PC-9 (cell line): ENCODE results near the gene EHBP1. TPM values are rescaled to one million over a fixed set of nuclear protein-coding genes. Genes with fewer than 3 reads are reported as not detected.

Experiments used
- BruUV-seq: library from RNA; stranded (reverse); fragments of 400-500 nt; replicated peaks from 2 replicates; lab custom pipeline; 2021; lab: Mats Ljungman, UMichigan
- CTCF ChIA-PET: fragments of 300-600 bp; sonication (Branson Sonifier 250); formaldehyde crosslinking; loops from one replicate; lab custom pipeline; 2022; ENCODE audit warnings: antibody characterized with exemption; lab: Charles Lee
- POLR2A ChIA-PET: fragments of 300-600 bp; sonication (Branson Sonifier 250); formaldehyde crosslinking; loops from one replicate; lab custom pipeline; 2022; ENCODE audit warnings: antibody characterized with exemption; ENCODE audit not compliant: unreplicated experiment; lab: Charles Lee
- DNase-seq, 2 experiments: peaks; one replicate each; pipeline versions ENCODE4 v3.0.0 to v3.0.0-alpha.2; 2015 to 2022; ENCODE audit warnings: mixed read lengths in 1 of 2
- H2AFZ ChIP-seq: fragments of 200-600 bp; sonication (generic); 2 replicates; pipeline ENCODE4 v1.8.1; 2017; ENCODE audit warnings: antibody characterized with exemption
- H3F3A ChIP-seq: fragments of 200-600 bp; sonication (generic); 2 replicates; pipeline ENCODE4 v1.8.1; 2017; ENCODE audit warnings: antibody characterized with exemption, mild to moderate bottlenecking, low read depth; ENCODE audit not compliant: insufficient read depth
- H3K27ac ChIP-seq: fragments of 200-600 bp; sonication (generic); 2 replicates; pipeline ENCODE4 v1.6.1; 2016; ENCODE audit warnings: mixed run types
- H3K27me3 ChIP-seq: fragments of 200-600 bp; sonication (generic); 2 replicates; pipeline ENCODE4 v1.6.1; 2016; ENCODE audit warnings: low read depth, mixed run types; ENCODE audit not compliant: insufficient read depth
- H3K36me3 ChIP-seq: fragments of 200-600 bp; sonication (generic); 2 replicates; pipeline ENCODE4 v1.6.1; 2016; ENCODE audit warnings: low read depth, mixed run types
- H3K4me1 ChIP-seq: fragments of 200-600 bp; sonication (generic); replicated peaks from 2 replicates; pipeline ENCODE4 v1.6.1; 2016; ENCODE audit warnings: mixed run types; ENCODE audit not compliant: insufficient read depth
- H3K4me2 ChIP-seq: fragments of 200-600 bp; sonication (generic); 2 replicates; pipeline ENCODE4 v1.6.1; 2017; ENCODE audit warnings: mixed run types
- H3K4me3 ChIP-seq: fragments of 200-600 bp; sonication (generic); 2 replicates; pipeline ENCODE4 v1.6.1; 2016; ENCODE audit warnings: mixed run types
- H3K79me2 ChIP-seq: fragments of 200-600 bp; sonication (generic); 2 replicates; pipeline ENCODE4 v1.6.1; 2017; ENCODE audit warnings: low read depth, mixed run types
- H3K9me2 ChIP-seq: fragments of 200-600 bp; sonication (generic); 2 replicates; pipeline ENCODE4 v1.8.1; 2017; ENCODE audit warnings: mild to moderate bottlenecking; ENCODE audit not compliant: insufficient read depth
- H3K9me3 ChIP-seq: fragments of 200-600 bp; sonication (generic); 2 replicates; pipeline ENCODE4 v1.8.1; 2016; ENCODE audit warnings: low read depth; ENCODE audit not compliant: insufficient read depth
- H4K20me1 ChIP-seq: fragments of 200-600 bp; sonication (generic); 2 replicates; pipeline ENCODE4 v1.8.1; 2017; ENCODE audit not compliant: insufficient read depth
- EZH2 ChIP-seq: fragments of 200-600 bp; sonication (generic); IDR thresholded peaks from 2 replicates; pipeline ENCODE4 v1.8.0; 2017; ENCODE audit warnings: antibody characterized with exemption, low read depth
- intact Hi-C: fragments of 100-400 bp; cut with micrococcal nuclease; formaldehyde crosslinking; loops from one replicate; pipeline ENCODE4 v1.10.0; 2022; ENCODE audit not compliant: unreplicated experiment
- total RNA-seq: library from RNA; stranded (reverse); gene quantifications from 2 replicates; pipeline ENCODE4 v1.2.3, GENCODE V29; 2021
- TF ChIP-seq, protein P1 (sequence below): fragments of 200-600 bp; sonication (generic); conservative IDR thresholded peaks from 2 replicates; pipeline ENCODE4 v1.6.1; 2017; ENCODE audit warnings: mixed run types, antibody characterized with exemption, mild to moderate bottlenecking, moderate library complexity

Gene EHBP1
- total RNA-seq, 1 experiment from 2014 or later = 100 TPM

DNA sequence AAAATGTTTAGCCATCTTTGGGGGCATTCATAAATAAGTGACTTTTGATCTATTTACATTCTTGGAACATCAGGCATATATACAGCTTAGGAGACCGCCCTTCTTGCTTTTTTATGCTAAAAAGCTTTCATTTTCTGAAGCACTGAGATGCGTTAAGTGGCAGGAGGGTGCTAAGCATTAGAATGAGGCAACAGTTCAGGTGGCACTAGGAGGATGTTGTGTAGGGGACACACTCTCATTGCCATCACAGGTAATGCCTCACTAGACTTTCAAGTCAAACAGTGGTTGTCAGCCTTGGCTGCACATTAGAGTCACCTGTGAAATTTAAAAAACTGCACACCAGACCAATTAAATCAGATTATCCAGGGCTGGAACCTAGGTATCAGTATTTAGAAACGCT is 39.1 kb downstream of the EHBP1 start:
- Histone ChIP-seq H3K27me3 (no peaks in the 10 kb centered on the region), H3K4me2 (no peak overlapping the region), H3K27ac (no peak overlapping the region), H3F3A (peaks cover 7% of the 10 kb centered on the region; the same call in 1 of the 2 replicates), H3K9me3 (no peaks in the 10 kb centered on the region), H3K79me2 (peaks cover 79% of the 10 kb centered on the region), H3K4me3 (no peak overlapping the region), H3K9me2 (no peaks in the 10 kb centered on the region), H2AFZ (no peak overlapping the region), H3K36me3 (no peaks in the 10 kb centered on the region), H3K4me1 (no peaks in the 10 kb centered on the region), H4K20me1 (no peaks in the 10 kb centered on the region; the same call in 1 of the 2 replicates)
- no TSS peak for BruUV-seq
- CTCF ChIA-PET = interaction anchor here (0.6 kb wide), 1 partner anchor 613 kb away, joined by 5 read pairs; no protein-coding TSS in a partner anchor
- no peak for TF ChIP-seq EZH2
- TF ChIP-seq, protein P1, sequence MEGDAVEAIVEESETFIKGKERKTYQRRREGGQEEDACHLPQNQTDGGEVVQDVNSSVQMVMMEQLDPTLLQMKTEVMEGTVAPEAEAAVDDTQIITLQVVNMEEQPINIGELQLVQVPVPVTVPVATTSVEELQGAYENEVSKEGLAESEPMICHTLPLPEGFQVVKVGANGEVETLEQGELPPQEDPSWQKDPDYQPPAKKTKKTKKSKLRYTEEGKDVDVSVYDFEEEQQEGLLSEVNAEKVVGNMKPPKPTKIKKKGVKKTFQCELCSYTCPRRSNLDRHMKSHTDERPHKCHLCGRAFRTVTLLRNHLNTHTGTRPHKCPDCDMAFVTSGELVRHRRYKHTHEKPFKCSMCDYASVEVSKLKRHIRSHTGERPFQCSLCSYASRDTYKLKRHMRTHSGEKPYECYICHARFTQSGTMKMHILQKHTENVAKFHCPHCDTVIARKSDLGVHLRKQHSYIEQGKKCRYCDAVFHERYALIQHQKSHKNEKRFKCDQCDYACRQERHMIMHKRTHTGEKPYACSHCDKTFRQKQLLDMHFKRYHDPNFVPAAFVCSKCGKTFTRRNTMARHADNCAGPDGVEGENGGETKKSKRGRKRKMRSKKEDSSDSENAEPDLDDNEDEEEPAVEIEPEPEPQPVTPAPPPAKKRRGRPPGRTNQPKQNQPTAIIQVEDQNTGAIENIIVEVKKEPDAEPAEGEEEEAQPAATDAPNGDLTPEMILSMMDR = no peak
- POLR2A ChIA-PET = no interaction called here
- intact Hi-C loops = no loop called here
- DNase-seq = no peak

DNA sequence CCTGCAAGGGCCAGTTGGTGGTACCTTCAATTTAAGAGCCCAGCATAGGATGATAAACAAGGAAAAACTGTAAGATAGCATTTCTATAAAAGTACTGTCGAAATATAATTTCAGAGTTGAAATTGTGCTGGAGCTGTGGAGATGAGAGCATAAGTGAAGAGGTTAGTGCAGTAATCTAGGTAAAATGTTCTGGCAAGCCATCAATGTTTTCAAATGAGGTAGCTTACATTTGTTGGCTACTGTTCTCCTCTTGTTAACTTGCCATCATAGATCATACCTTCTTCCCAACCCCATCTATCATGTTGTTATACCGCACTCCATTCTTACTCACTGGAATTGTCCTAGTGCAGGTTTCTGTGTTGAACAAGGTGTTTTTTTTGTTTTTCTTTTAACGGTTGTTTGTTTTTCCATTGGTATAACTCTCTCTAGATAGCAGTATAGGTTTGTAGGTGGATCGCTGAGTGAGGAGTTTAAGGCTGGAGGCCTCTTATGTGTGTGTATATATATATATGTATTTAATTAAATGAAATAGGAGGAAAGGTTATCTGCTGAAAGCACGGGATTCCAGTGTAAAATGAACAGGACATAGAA is 40.5 kb downstream of the EHBP1 start:
- Histone ChIP-seq H4K20me1 (no peaks in the 10 kb centered on the region), H3K4me2 (no peak overlapping the region), H3K36me3 (no peaks in the 10 kb centered on the region), H3K4me1 (no peaks in the 10 kb centered on the region), H3F3A (no peaks in the 10 kb centered on the region; the same call in 1 of the 2 replicates), H2AFZ (no peak overlapping the region), H3K9me3 (no peaks in the 10 kb centered on the region), H3K4me3 (no peak overlapping the region), H3K27me3 (no peaks in the 10 kb centered on the region), H3K79me2 (peaks cover 77% of the 10 kb centered on the region), H3K9me2 (no peaks in the 10 kb centered on the region), H3K27ac (no peak overlapping the region)
- no TSS peak for BruUV-seq
- ChIA-PET POLR2A (no interaction called here), CTCF (no interaction called here)
- no peak for TF ChIP-seq EZH2
- TF ChIP-seq, protein P1 = no peak
- intact Hi-C loops = no loop called here
- DNase-seq = no peak

DNA sequence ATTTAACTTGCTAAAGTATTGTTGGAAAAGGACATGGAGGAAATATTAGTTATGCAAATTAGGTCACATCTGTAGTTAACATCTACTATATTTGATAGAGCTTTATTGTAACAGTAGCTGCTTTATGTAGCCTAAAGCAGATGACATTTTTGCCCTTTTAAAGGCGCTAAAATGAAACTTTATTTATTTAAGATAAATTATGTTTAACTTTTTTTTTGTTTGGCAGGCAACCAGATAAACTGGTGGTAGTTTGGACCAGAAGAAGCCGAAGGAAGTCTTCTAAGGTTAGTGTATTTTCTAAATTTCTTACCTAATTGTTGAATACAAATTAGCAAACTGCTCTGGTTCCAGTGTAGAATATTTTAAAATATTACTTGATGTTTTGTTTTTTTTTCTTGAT is 41.7 kb downstream of the EHBP1 start:
- Histone ChIP-seq H3K4me2 (no peak overlapping the region), H3K4me3 (no peak overlapping the region), H2AFZ (no peak overlapping the region), H3K9me3 (no peaks in the 10 kb centered on the region), H3K9me2 (no peaks in the 10 kb centered on the region), H3K4me1 (no peaks in the 10 kb centered on the region), H3K27ac (no peak overlapping the region), H3F3A (no peaks in the 10 kb centered on the region; the same call in 1 of the 2 replicates), H3K36me3 (no peaks in the 10 kb centered on the region), H4K20me1 (no peaks in the 10 kb centered on the region), H3K27me3 (no peaks in the 10 kb centered on the region), H3K79me2 (peaks cover 67% of the 10 kb centered on the region)
- no peak for DNase-seq
- intact Hi-C loops = no loop called here
- ChIA-PET POLR2A (no interaction called here), CTCF (no interaction called here)
- no TSS peak for BruUV-seq
- TF ChIP-seq EZH2 = no peak
- TF ChIP-seq, protein P1 = no peak
